ENCODE data around the gene STX1B.

STX1B gene

DNA sequence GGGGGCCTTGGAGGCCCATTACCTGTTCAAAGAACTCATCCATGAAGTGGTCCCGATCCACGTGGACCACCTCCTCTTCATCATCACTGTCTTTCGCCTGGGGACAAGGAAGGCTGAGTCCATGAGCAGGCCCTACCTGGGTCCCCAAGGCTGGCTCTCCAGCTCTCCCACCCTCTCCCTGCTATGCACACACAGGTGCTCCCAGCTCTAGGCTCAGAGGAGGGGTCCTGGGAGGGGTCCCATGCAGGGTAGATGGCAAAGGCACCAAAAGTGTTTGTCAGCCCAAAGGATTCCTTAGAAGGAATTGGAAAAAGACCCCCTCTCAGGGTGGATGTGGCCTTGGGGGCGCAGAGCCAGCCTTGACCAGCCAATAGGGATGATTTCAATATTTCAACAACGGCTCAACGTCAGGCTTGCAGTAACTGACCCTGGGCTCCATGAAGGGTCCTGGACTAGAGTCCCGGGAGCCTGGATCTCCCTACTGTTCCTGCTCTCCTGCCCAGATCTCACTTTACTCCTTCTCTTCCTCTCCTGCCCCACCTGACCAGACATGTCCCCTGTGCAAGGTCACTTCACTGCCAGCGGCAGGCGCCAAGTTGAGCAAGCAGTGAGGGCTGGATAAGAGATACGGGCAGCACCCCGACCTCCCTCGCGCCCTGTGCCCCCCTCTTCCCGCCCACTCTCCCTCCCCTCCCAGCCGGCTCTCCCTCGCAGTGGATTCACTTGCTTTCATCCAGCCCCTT lies 8.8 kb downstream of the STX1B start:
- H3K4me3 ChIP-seq (ENCODE audit: low read depth, low read length): no peak overlapping the region
- H3K36me3 ChIP-seq (replicated peaks): no peaks in the 10 kb centered on the region
- DNase-seq: no peak
- H3K27me3 ChIP-seq (replicated peaks): no peaks in the 10 kb centered on the region
- TF ChIP-seq CTCF (IDR thresholded peaks at IDR 0.05; ENCODE audit: low read depth, low read length, missing control alignments): no peak
- H3K27ac ChIP-seq: no peak overlapping the region
- in situ Hi-C loops (cut with HindIII; ENCODE audit: low pct_ligation_motif_present, low sequenced_read_pairs): no loop called here

DNA sequence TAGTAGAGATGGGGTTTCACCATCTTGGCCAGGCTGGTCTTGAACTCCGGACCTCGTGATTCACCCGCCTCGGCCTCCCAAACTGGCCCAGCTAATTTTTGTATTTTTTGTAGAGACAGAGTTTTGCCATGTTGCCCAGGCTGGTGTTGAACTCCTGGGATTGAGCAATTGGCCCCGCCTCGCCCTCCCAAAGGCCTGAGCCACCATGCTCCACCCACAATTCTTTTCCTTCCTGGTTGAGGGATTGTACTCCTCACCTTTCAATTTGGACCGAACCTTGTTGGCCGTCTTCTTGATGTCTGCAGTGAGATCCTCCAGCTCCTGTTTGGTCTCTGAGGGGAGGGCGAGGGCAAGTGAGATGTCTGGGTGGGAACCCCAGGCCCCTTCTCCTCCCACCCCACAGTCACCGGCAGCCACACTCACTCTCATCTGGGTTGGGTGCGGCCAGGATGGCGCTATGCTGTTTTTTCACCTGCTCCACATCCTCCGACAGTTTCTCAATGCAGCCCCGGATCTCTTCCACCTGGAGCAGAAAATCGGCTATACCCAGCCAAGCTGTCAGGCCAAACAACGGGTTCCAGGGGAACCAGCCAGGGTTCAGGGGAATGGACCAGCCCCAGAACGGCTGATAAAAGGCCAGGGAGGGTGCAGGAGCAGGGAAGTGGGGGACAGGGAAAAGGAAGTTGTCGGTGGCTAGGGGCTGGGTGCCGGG lies 9.6 kb downstream of the STX1B start:
- TF ChIP-seq CTCF (IDR thresholded peaks at IDR 0.05; ENCODE audit: low read depth, low read length, missing control alignments): no peak
- Histone ChIP-seq H3K27me3 (replicated peaks) (no peaks in the 10 kb centered on the region), H3K27ac (no peak overlapping the region), H3K4me3 (ENCODE audit: low read depth, low read length) (no peak overlapping the region), H3K36me3 (replicated peaks) (no peaks in the 10 kb centered on the region)
- no peak for DNase-seq
- in situ Hi-C loops (cut with HindIII; ENCODE audit: low pct_ligation_motif_present, low sequenced_read_pairs): no loop called here

GRCh38 chr16:30998852-30999761 lies 11.3 kb downstream of the STX1B start:
- no peaks in the 10 kb centered on the region for H3K27me3 ChIP-seq (replicated peaks)
- in situ Hi-C loops (cut with HindIII; ENCODE audit: low pct_ligation_motif_present, low sequenced_read_pairs): no loop called here
- H3K27ac ChIP-seq: no peak overlapping the region
- H3K4me3 ChIP-seq (ENCODE audit: low read depth, low read length): no peak overlapping the region
- H3K36me3 ChIP-seq (replicated peaks): no peaks in the 10 kb centered on the region
- TF ChIP-seq CTCF (IDR thresholded peaks at IDR 0.05; ENCODE audit: low read depth, low read length, missing control alignments): no peak
- no peak for DNase-seq

GRCh38 chr16:30997725-30998711 lies 12.4 kb downstream of the STX1B start:
- in situ Hi-C loops (cut with HindIII; ENCODE audit: low pct_ligation_motif_present, low sequenced_read_pairs): no loop called here
- peak; percentile 75 for DNase-seq
- peak overlapping the region; percentile 58 for H3K4me3 ChIP-seq (ENCODE audit: low read depth, low read length)
- H3K27me3 ChIP-seq (replicated peaks): no peaks in the 10 kb centered on the region
- TF ChIP-seq CTCF (IDR thresholded peaks at IDR 0.05; ENCODE audit: low read depth, low read length, missing control alignments): no peak
- no peaks in the 10 kb centered on the region for H3K36me3 ChIP-seq (replicated peaks)
- peak overlapping the region; percentile 66 for H3K27ac ChIP-seq

Data from brain microvascular endothelial cell (primary cell).